VCaP (cell line): ENCODE data around the gene SLC35F2.

Experiments used
- H3K27ac ChIP-seq: fragments of 450-650 bp; 2 replicates; pipeline ENCODE4 v1.5.1; 2017
- CTCF ChIP-seq: fragments of 450-650 bp; conservative IDR thresholded peaks from 2 replicates; pipeline ENCODE4 v1.5.1; 2017; ENCODE audit warnings: mild to moderate bottlenecking, moderate library complexity

SLC35F2 gene

GRCh38 chr11:107750313-107750712 lies 108.3 kb downstream of the SLC35F2 start:
- no peak overlapping the region for H3K27ac ChIP-seq
- no peak for TF ChIP-seq CTCF

GRCh38 chr11:107747622-107748021 lies 111.0 kb downstream of the SLC35F2 start:
- no peak overlapping the region for H3K27ac ChIP-seq
- TF ChIP-seq CTCF, result no peak

GRCh38 chr11:107744736-107745135 lies 113.9 kb downstream of the SLC35F2 start:
- no peak for TF ChIP-seq CTCF
- H3K27ac ChIP-seq, result no peak overlapping the region

GRCh38 chr11:107743191-107743590 lies 115.4 kb downstream of the SLC35F2 start:
- TF ChIP-seq CTCF, result no peak
- no peak overlapping the region for H3K27ac ChIP-seq

- no peak overlapping the region for H3K27ac ChIP-seq
- TF ChIP-seq CTCF, result peak; percentile 32; the same call in 1 of the 2 replicates
Observed at GRCh38 chr11:107741044-107741823, 117.4 kb downstream of the SLC35F2 start.
